Coronary artery (tissue), 2 donors: ENCODE results near the gene NOTUM.

Experiments
- DNase-seq: peaks from one replicate; pipeline ENCODE4 v3.0.0-alpha.2; 2017; ENCODE audit warnings: low spot score
- H3K27ac ChIP-seq, 2 donors: fragments of 200-600 bp; sonication (generic); one replicate each; pipeline ENCODE4 v1.5.1; 2016 to 2019
- H3K4me3 ChIP-seq: fragments of 200-600 bp; sonication (generic); 2 replicates; pipeline ENCODE4 v1.5.1; 2016; ENCODE audit warnings: mild to moderate bottlenecking, moderate library complexity
- CTCF ChIP-seq: fragments of 200-600 bp; sonication (generic); IDR thresholded peaks from one replicate; pipeline ENCODE4 v1.5.1; 2019; ENCODE audit warnings: antibody characterized with exemption

NOTUM gene

GRCh38 chr17:81939881-81940385, 21.1 kb downstream of the NOTUM start:
- TF ChIP-seq CTCF = no peak
- Histone ChIP-seq H3K27ac (peak overlapping the region in 1 of 2 donors; percentile 35), H3K4me3 (no peak overlapping the region)
- no peak for DNase-seq

GRCh38 chr17:81939218-81939617, 21.8 kb downstream of the NOTUM start:
- TF ChIP-seq CTCF = no peak
- H3K4me3 ChIP-seq = no peak overlapping the region
- peak overlapping the region in 1 of 2 donors; percentile 35 for H3K27ac ChIP-seq
- no peak for DNase-seq

- H3K27ac ChIP-seq = no peak overlapping the region
- H3K4me3 ChIP-seq = no peak overlapping the region
- no peak for DNase-seq
- TF ChIP-seq CTCF = no peak
Observed at GRCh38 chr17:81935709-81936084, 25.3 kb downstream of the NOTUM start.

- Histone ChIP-seq H3K4me3 (no peak overlapping the region), H3K27ac (no peak overlapping the region)
- no peak for DNase-seq
- no peak for TF ChIP-seq CTCF
Observed at GRCh38 chr17:81934850-81935708, 25.9 kb downstream of the NOTUM start.

GRCh38 chr17:81934098-81934757, 26.8 kb downstream of the NOTUM start:
- H3K27ac ChIP-seq = no peak overlapping the region
- no peak overlapping the region for H3K4me3 ChIP-seq
- no peak for TF ChIP-seq CTCF
- DNase-seq = no peak

- Histone ChIP-seq H3K27ac (no peak overlapping the region), H3K4me3 (no peak overlapping the region)
- DNase-seq = no peak
- no peak for TF ChIP-seq CTCF
Observed at GRCh38 chr17:81933178-81933699, 27.7 kb downstream of the NOTUM start.
